ENCODE data around the gene RNF213.
A peak's percentile ranks its signal among the peaks of the same experiment; 100 is the strongest.

Gene RNF213

GRCh38 chr17:80220736-80221215 lies 39.9 kb upstream of the RNF213 start:
- peak overlapping the region; percentile 95 for H3K27ac ChIP-seq
- TF ChIP-seq CTCF (conservative IDR thresholded peaks at IDR 0.05) = no peak

GRCh38 chr17:80221351-80222105 lies 39.1 kb upstream of the RNF213 start:
- peak overlapping the region; percentile 95 for H3K27ac ChIP-seq
- no peak for TF ChIP-seq CTCF (conservative IDR thresholded peaks at IDR 0.05)

GRCh38 chr17:80222376-80223141 lies 38.1 kb upstream of the RNF213 start:
- no peak for TF ChIP-seq CTCF (conservative IDR thresholded peaks at IDR 0.05)
- H3K27ac ChIP-seq = no peak overlapping the region

- no peak overlapping the region for H3K27ac ChIP-seq
- TF ChIP-seq CTCF (conservative IDR thresholded peaks at IDR 0.05) = no peak
Measured at GRCh38 chr17:80223142-80223815, 37.4 kb upstream of the RNF213 start.

- no peak for TF ChIP-seq CTCF (conservative IDR thresholded peaks at IDR 0.05)
- no peak overlapping the region for H3K27ac ChIP-seq
Measured at GRCh38 chr17:80223838-80224497, 36.7 kb upstream of the RNF213 start.

- TF ChIP-seq CTCF (conservative IDR thresholded peaks at IDR 0.05) = no peak
- H3K27ac ChIP-seq = no peak overlapping the region
Measured at GRCh38 chr17:80224683-80225082, 36.0 kb upstream of the RNF213 start.

All from VCaP (cell line).